HEK293T (cell line): ENCODE measurements around the gene DOCK7.

ENCODE experiments used
- CTCF ChIA-PET: fragments of 350-600 bp; formaldehyde crosslinking; extraction: SDS; loops from one replicate; lab custom pipeline; 2021; ENCODE audit warnings: antibody characterized with exemption, inconsistent platforms; lab: Yijun Ruan, JAX
- POLR2A ChIA-PET: fragments of 350-600 bp; formaldehyde crosslinking; extraction: SDS; loops from one replicate; lab custom pipeline; 2020; ENCODE audit warnings: antibody characterized with exemption, inconsistent platforms; lab: Yijun Ruan, JAX
- DNase-seq: peaks from one replicate; pipeline ENCODE4 v3.0.0; 2012; ENCODE audit warnings: mixed read lengths; ENCODE audit errors: extremely low spot score
- ARNT ChIP-seq: fragments of 450-650 bp; IDR thresholded peaks from 2 replicates; pipeline ENCODE4 v1.6.1; 2017; ENCODE audit warnings: mild to moderate bottlenecking
- BHLHE40 ChIP-seq: fragments of 450-650 bp; IDR thresholded peaks from 2 replicates; pipeline ENCODE4 v1.6.1; 2016; ENCODE audit warnings: mild to moderate bottlenecking, moderate library complexity, borderline replicate concordance
- CTBP1 ChIP-seq: fragments of 450-650 bp; IDR thresholded peaks from 2 replicates; pipeline ENCODE4 v1.6.1; 2016; ENCODE audit warnings: borderline replicate concordance
- ELF4 ChIP-seq: fragments of 450-650 bp; IDR thresholded peaks from 2 replicates; pipeline ENCODE4 v1.6.1; 2017; ENCODE audit warnings: antibody characterized with exemption
- FOXA1 ChIP-seq: fragments of 450-650 bp; IDR thresholded peaks from 2 replicates; pipeline ENCODE4 v1.6.1; 2016; ENCODE audit warnings: mild to moderate bottlenecking
- FOXK2 ChIP-seq: fragments of 450-650 bp; IDR thresholded peaks from 2 replicates; pipeline ENCODE4 v1.6.1; 2016; ENCODE audit warnings: mild to moderate bottlenecking
- FOXM1 ChIP-seq: fragments of 450-650 bp; IDR thresholded peaks from 2 replicates; pipeline ENCODE4 v1.6.1; 2017; ENCODE audit warnings: mild to moderate bottlenecking, borderline replicate concordance
- HDGF ChIP-seq: fragments of 450-650 bp; IDR thresholded peaks from 2 replicates; pipeline ENCODE4 v1.6.1; 2017; ENCODE audit warnings: antibody characterized with exemption, borderline replicate concordance
- L3MBTL2 ChIP-seq: fragments of 450-650 bp; conservative IDR thresholded peaks from 2 replicates; pipeline ENCODE4 v1.6.1; 2016; ENCODE audit warnings: mild to moderate bottlenecking
- LEF1 ChIP-seq: fragments of 450-650 bp; IDR thresholded peaks from 2 replicates; pipeline ENCODE4 v1.6.1; 2017; ENCODE audit warnings: mild to moderate bottlenecking, borderline replicate concordance
- NFRKB ChIP-seq: fragments of 450-650 bp; IDR thresholded peaks from 2 replicates; pipeline ENCODE4 v1.6.1; 2016; ENCODE audit warnings: mild to moderate bottlenecking, moderate library complexity
- SP1 ChIP-seq: fragments of 450-650 bp; IDR thresholded peaks from 2 replicates; pipeline ENCODE4 v1.6.1; 2017
- SUZ12 ChIP-seq: fragments of 450-650 bp; IDR thresholded peaks from 2 replicates; pipeline ENCODE4 v1.6.1; 2016; ENCODE audit warnings: mild to moderate bottlenecking
- TARDBP ChIP-seq: fragments of 450-650 bp; IDR thresholded peaks from 2 replicates; pipeline ENCODE4 v1.6.1; 2016
- ZNF384 ChIP-seq: fragments of 450-650 bp; IDR thresholded peaks from 2 replicates; pipeline ENCODE4 v1.6.1; 2016
- TF ChIP-seq, protein P1 (sequence below): fragments of 450-650 bp; IDR thresholded peaks from 2 replicates; pipeline ENCODE4 v1.6.1; 2016

DOCK7 gene

DNA sequence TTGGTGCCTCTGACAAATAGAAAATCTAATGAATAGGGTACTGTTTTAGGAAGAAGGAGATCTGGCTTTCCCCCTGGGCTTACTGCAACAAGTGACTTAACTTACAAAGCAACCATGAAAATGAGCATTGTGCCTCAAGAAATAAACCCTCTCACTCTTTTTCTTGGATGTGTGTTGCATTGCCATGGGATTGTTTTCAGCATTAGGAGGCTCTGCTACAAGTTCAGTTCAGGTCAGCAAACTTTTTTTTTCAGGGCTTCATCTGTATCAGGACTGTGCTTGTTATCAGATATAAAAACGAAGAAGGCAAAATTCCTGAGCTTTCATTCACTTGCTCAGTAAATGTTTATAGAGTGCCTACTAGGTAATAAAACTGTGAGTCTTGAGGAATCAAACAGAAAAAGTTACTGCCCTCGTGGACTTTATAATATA, 37.8 kb upstream of the DOCK7 start:
- TF ChIP-seq FOXM1 (no peak), FOXK2 (no peak), CTBP1 (no peak), SP1 (no peak), FOXA1 (no peak), SUZ12 (no peak), L3MBTL2 (no peak), LEF1 (no peak), HDGF (no peak), ZNF384 (no peak)
- TF ChIP-seq, protein P1, sequence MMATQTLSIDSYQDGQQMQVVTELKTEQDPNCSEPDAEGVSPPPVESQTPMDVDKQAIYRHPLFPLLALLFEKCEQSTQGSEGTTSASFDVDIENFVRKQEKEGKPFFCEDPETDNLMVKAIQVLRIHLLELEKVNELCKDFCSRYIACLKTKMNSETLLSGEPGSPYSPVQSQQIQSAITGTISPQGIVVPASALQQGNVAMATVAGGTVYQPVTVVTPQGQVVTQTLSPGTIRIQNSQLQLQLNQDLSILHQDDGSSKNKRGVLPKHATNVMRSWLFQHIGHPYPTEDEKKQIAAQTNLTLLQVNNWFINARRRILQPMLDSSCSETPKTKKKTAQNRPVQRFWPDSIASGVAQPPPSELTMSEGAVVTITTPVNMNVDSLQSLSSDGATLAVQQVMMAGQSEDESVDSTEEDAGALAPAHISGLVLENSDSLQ: no peak
- ChIA-PET CTCF (interaction anchor here (0.6 kb wide), 1 partner anchor 20 kb away, joined by 3 read pairs; no protein-coding TSS in a partner anchor), POLR2A (no interaction called here)
- DNase-seq: no peak

DNA sequence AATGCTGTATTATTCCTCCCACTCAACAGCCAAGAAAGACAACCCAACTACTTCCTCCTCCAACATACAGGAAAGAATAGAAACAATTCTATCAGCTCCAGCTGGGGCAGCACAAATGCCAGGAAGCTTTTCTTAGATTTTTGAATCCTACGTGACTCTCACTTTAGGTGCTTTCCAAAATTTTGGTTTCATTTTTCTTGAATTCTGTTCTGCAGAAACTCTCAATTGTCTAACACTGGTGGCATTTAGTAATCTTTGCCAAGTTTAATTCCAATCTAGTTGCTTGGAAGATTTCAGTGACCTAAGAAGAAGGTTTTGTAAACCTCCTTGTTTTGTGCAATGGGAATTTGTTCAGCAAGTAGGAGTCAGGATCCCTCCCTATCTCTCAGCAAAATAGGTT, 37.1 kb upstream of the DOCK7 start:
- CTCF ChIA-PET: interaction anchor here (0.6 kb wide), 1 partner anchor 21 kb away, joined by 3 read pairs; no protein-coding TSS in a partner anchor
- TF ChIP-seq ELF4: no peak
- no peak for TF ChIP-seq FOXM1
- no peak for TF ChIP-seq ZNF384
- no peak for TF ChIP-seq BHLHE40
- TF ChIP-seq FOXK2: no peak
- TF ChIP-seq TARDBP: no peak
- no peak for TF ChIP-seq L3MBTL2
- TF ChIP-seq HDGF: no peak
- TF ChIP-seq, protein P1: no peak
- TF ChIP-seq CTBP1: no peak
- TF ChIP-seq FOXA1: no peak
- TF ChIP-seq LEF1: no peak
- no peak for TF ChIP-seq ARNT
- no peak for TF ChIP-seq SP1
- no peak for TF ChIP-seq SUZ12
- no peak for TF ChIP-seq NFRKB
- POLR2A ChIA-PET: no interaction called here
- DNase-seq: no peak

DNA sequence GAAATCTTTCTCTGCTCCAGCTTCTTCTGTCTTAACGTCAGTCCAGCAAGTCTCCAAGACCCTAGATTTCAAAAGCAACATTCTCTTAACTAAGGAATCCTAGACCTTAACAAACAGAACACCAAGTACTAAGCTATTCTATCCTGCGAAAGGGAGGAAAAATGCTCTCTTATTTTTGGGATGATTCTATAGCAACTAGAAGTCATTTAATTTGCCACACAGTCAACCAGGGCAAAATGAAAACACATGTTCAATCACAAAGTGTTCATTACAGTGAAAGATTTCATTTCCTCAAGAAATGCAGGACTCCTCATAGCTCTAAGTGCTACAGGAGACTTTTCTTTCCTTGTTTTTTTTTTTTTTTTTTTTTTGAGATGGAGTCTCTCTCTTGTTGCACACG, 36.2 kb upstream of the DOCK7 start:
- ChIA-PET POLR2A (no interaction called here), CTCF (no interaction called here)
- no peak for DNase-seq
- TF ChIP-seq TARDBP (no peak), NFRKB (no peak), L3MBTL2 (no peak), LEF1 (no peak), ELF4 (no peak), CTBP1 (no peak), FOXK2 (no peak), ARNT (no peak)

DNA sequence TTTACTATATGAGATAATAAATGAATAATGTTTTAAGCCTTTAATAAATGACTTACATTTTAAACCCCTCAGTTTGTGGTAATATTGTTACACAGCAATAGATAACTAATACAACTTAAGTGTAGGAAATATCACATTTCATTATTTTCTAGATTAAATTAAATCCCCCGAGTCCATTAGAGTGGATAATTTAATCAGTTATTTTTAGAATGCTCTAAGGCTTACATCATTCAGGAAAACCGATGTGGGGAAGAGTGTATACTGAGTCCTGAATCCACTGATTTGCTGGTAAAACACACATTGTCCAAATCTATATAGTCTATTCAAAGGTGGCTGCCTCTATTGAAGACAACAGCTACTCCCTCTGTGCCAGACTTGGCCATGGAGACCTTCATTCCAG, 35.7 kb upstream of the DOCK7 start:
- ChIA-PET CTCF (interaction anchor here (0.7 kb wide), 1 partner anchor 600 kb away, joined by 3 read pairs; no protein-coding TSS in a partner anchor), POLR2A (no interaction called here)
- TF ChIP-seq, protein P1: no peak
- no peak for TF ChIP-seq CTBP1
- TF ChIP-seq TARDBP: no peak
- no peak for TF ChIP-seq BHLHE40
- no peak for TF ChIP-seq HDGF
- TF ChIP-seq SUZ12: no peak
- TF ChIP-seq FOXK2: no peak
- TF ChIP-seq SP1: no peak
- DNase-seq: no peak

DNA sequence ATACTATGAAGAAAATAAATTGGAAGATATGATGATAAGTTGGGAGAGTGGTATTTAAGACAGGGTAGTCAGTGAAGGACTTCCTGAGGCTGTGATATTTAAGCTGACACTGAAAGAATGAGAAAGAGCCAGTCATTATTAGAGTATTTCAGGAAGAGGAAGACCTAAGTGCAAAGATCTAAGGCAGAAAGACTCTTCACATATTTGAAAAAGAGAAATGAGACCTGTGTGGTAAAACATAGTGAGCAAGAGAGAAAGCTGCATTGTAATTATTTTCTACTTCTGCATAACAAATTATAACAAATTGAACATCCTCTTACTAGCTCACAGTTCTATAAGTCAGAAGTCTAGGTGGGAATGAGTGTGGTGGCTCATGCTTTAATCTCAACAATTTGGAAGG, 34.6 kb upstream of the DOCK7 start:
- TF ChIP-seq FOXK2 (no peak), FOXM1 (no peak), ELF4 (no peak), ZNF384 (no peak), CTBP1 (no peak), SP1 (no peak), FOXA1 (no peak), NFRKB (no peak), ARNT (no peak), SUZ12 (no peak), L3MBTL2 (no peak), BHLHE40 (no peak), TARDBP (no peak), HDGF (no peak), LEF1 (no peak)
- TF ChIP-seq, protein P1: no peak
- CTCF ChIA-PET: interaction anchor here (0.7 kb wide), 1 partner anchor 1885 kb away, joined by 4 read pairs; no protein-coding TSS in a partner anchor
- POLR2A ChIA-PET: no interaction called here
- no peak for DNase-seq
